Right lung (tissue), 5 donors: ENCODE measurements around the gene GFRA1. TPM values are rescaled to one million over a fixed set of nuclear protein-coding genes. Genes with fewer than 3 reads are reported as not detected.

ENCODE experiments used
- DNase-seq, 2 donors: peaks; one replicate each; pipeline ENCODE4 v3.0.0-alpha.2; 2013
- polyA plus RNA-seq, 5 donors: library from polyadenylated mRNA; unstranded; fragments of 120-200 nt; gene quantifications; one replicate each; pipeline versions ENCODE4 v1.2.1 to v1.2.3, GENCODE V29; 2013; ENCODE audit warnings: inconsistent platforms in 1 of 5, low replicate concordance in 1 of 5; ENCODE audit not compliant: insufficient read length in 5 of 5, insufficient read depth in 1 of 5

Gene GFRA1
- polyA plus RNA-seq, 5 donors, result 2.2 to 5.3 (median 3.5) TPM

DNA sequence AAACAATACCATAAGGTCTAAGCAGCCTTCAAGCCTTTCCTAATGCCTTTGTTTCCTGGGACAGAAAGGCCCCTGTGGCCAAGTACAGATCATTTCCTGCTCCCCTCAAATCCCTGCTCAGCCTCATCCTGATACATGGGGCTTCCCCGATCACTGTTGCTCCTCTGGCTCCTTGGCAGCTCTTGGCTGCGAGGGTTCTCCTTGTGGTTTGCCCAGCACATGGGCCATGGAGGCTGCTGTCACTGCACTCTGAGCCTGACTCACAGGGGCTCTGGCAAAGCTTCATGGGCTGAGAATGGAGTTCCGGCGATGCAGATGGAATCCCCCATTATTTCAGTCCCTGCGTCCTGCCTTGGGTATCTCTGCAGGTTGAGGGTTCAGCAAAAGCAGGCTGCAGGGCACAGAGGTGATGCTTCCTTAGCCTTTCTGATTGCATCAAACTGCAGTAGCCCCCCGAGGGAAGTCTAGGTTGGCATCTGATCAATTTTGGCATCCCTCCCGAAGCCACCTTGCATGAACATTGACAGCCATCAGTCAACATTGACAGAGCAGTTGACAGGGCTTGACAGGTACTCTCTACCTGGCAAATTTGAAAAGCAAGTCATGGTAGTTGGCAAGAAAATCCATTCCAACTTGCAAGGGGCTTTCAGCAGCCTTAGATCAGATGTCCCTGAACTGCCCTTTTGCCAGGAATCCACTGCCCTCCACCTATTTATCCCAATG lies 168.6 kb downstream of the GFRA1 start:
- no peak for DNase-seq

DNA sequence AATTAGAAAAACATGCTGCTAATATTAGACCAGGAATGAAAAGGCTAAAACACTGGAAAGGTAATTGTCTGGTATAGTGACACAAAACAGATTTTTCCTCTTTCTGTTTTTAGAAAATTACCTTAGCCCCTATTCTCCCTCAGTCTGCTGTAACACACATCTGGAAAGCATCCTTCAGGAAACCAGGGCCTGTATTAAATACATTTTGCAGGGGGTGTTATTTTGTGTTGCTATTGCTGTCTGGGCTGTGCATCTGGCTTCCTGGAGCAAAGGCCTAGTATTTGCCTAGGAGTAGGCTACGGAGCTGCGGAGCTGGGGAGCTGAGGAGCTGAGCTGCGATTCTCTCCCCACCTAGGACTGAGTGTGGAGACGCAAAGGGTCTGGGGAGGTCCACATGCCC lies 169.3 kb downstream of the GFRA1 start:
- no peak for DNase-seq

DNA sequence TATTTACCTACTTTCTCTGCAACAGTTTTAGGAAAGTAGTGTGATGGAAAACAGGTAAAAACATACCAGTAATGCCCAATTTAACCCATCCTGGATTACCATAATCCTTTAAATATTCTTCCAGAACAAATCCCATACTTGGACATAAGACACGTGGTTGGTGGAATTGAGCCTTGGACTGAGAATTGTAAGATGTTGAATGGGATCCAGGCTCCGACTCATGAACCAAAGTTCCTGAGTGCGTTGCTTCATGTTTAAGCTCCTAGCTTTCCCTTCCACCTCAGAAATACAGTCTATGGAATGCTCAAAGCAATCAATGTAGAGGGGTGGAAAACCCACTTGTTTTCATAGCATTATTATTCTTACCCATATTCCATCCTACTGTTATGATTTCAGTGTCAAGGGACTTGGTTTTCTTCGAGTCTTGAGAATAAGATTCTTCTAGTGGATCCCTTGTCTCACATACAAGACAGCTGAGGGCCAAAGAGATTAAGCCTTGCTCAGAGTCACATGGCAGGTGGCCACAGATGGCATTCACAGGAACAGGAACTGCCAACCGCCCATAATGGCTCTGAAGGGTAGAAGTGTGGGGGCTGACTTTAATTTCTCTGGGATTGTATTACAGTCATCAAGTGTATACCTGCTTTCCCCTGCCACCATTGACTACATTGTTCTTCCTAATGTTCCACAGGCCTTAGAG lies 171.2 kb downstream of the GFRA1 start:
- no peak for DNase-seq

DNA sequence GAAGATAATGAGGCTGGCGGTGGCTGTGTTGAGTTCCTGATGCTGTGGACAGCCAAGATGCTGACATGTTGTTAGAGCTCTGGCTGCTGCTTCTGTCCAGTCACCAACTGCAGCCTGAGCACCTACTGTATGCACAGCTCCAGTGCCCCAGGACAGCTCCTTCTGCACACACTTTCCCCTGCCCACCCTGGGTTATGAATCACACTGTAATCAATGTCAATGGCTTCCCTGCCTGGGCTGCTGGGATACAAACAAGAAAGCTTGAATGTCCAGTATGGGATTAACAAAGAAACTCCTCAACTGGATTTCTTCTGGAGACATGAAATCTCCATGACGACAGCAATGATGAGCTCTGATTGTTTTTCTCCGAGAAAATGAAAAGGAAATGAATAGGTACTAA lies 172.0 kb downstream of the GFRA1 start:
- no peak for DNase-seq

DNA sequence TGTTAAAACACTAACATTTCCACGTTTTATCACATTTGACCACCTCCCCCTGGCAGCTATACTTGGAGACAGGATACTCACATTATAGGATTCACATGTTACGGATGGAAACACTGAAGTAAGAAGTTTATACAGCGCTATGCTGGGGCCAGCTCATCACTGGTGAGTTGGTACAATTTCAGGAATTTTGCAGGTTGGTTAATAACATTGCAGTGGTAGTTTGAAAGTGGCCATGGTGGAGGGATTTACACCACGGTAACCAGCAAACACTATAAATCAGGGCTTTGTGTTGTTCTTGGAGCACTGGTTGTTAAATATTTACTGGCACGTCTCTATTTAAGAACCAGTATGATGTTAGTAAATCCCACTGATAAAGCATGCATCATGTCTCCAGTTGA lies 174.0 kb downstream of the GFRA1 start:
- DNase-seq, result no peak

DNA sequence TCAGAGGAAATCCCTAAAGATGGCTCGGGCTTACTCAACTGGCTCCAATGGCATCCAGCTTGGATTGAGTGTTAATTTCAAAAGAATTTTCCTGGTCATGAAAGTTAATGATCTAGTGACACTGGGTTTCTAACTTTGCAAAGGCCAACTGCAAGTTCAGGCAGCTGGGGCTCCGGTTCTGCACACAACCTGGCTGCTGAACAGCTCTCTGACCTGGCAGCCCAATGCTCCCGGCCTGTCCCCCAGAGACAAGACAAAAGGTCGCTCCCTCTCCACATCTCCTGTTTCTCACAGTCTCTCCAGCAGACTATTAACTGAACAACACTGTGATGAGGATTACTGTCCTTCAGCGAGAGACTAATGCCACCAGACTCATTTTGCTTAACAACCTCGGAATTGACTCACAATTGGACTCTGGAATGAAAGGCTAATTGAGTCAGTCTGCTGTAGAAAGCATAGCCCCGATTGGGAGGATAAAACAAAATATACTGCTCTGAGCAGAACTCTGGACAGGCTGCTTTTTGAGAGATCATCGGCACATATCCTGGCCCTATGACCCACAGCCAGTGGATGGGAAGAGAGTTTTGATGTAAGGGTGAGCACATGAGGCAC lies 174.5 kb downstream of the GFRA1 start:
- DNase-seq, result no peak

DNA sequence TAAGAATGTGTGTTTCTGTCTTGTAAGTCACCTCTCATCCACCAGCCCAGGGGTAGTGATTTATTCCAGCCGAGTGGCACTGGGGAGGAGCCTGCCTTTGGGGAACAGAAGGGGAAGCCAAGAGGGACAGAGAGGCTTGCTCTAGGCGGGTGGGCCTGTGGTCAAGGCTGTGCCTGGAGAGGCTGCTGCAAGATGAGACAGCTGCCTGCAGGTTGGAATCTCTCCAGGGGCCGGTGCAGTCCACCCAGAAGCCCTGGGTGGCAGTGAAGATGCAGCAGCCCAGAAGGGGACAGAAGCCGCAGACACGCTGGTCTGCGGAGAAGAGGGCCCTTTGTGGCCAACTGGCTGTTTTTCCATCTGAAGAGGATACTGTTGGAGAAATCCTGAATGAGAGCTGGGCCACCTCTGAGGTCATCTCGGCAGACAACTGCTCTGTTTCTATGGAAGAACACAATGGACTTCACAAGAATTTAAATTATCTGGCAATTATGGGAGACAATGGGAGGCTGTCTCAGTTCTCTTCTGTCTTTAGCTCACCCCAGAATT lies 175.7 kb downstream of the GFRA1 start:
- DNase-seq, result no peak

DNA sequence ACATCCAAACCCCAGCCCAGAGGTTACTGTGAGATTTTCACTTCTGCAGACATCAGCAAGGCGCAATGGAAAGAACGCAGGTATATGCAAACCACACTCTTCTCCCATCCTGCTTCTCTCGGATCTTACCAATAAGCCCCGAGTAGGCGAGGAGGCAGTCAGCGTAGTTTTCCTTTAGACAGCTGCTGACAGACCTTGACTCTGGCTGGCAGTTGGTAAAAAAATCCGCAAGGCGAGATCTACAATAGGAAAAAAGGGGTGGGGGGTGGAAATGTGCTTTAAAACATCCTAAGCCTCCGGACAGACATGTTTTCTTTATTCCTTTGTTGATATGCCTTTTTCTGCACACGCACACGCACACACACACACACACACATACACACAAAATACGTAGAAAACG lies 176.5 kb downstream of the GFRA1 start:
- no peak for DNase-seq

DNA sequence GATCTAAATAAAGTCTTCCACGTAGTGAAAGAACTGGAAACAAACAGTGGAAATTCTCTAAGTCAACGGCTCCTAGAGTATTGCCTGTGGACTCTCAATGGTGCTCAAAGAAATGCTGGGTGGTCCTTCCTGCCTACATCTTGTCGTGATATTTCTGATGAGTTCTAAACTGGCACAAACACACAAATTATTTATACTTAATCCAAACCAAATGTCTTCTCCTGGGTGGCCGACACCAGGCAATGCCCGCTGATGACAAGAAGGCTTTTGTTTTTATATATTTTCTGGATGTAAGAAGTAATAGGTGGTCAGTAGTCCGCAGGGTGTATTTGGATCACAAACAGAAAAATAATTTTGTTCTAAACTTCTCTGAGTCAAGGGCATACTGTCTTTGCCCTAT lies 178.7 kb downstream of the GFRA1 start:
- no peak for DNase-seq

DNA sequence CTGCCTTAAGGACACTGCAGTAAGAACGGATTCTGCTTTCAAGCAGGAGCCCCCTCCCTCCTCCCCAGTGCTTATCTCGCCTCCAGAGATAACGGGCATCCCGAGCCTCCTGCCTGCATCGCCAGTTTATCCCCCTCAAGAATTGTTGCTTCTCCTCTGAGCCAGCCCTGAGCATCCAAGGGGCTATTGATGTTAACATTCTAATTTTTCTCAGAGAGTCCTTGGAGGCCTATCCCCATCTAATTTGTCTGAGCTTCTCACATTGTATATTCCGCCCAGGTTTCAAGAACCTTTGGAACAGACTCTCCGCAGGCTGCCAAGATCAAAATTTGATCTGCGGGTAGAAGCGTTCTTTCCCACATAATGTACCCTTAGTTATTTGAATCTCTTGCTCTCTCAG lies 180.0 kb downstream of the GFRA1 start:
- DNase-seq, result no peak

DNA sequence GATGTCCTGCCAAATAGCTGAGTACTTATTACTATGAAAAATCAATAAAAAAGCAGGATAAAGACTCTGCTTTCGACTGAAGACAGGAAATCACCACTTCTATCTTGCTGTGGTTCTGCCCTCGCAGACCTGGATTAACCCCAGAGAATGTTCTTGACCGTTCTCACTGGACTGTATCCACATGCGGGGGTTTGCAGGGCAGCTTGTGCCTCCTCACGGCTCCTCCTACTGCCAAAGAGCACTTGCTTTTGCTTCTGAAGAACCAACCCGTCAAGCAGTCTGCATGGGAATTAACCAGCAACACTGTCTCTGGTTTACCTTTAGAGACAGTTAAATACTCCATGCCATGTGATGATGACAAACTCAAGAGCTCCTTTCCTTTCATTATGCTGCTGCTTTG lies 184.0 kb downstream of the GFRA1 start:
- no peak for DNase-seq

DNA sequence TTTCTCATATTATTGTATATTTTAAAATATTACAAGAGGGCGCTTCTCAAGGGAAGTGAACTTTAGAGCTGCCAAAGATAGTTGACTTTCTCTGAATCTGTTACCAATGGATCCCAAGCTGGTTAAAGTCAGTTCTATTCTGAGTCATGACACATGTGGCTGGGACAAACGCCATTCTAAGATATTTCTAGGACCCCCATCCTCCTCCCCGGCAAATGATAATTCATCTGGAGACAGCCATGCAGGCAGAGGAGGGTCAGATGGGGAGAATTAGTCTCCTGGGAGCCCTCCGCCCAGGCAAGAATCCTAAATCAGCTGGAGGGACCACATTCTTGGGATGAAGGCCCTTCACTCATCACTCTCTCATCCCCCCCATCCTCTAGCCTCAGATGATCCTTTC lies 187.7 kb downstream of the GFRA1 start:
- no peak for DNase-seq

DNA sequence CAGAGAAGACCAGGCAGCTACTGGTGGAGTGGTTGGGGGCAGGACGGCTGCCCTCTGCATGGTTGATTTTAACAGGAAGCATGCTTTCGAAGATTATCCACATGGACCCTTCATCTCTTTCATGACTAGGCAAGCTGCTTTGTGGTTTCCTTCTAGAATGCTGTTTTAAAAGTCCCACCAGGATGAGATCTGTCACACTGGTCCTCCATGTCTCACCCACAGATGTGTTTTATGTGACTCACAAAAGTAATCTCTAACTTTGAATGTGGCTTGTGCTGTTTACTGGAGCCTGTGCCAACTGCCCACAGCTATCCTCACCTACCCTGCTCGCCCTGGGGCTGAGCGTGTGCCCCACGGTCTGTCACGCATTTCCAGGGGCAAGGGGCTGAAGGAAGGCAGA lies 188.8 kb downstream of the GFRA1 start:
- no peak for DNase-seq

DNA sequence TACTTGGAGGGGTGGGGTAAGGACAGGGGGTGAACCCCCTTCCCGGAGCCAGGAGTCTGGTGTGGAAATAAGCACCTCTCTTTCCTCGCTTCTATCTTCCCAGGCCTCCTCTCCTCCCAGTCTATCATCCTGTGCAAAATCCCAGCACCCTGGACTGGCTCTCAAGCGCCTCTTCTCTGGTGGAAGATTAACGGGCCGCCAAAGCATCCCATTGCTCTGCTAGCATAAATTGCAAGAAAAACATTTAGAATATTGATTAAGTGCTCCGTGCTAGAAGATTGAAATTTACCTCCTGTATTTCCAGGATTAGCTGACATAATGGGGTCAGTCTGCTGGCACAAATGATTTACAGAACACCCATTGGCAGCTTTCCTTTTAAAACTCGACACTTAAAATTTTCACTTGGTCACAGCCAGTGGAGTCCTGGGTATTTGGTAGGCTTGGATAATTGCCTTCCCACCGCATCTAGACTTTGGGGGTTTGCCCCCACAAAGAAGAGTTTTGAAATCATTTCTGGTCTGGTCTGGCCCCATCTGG lies 189.7 kb downstream of the GFRA1 start:
- DNase-seq, result no peak

DNA sequence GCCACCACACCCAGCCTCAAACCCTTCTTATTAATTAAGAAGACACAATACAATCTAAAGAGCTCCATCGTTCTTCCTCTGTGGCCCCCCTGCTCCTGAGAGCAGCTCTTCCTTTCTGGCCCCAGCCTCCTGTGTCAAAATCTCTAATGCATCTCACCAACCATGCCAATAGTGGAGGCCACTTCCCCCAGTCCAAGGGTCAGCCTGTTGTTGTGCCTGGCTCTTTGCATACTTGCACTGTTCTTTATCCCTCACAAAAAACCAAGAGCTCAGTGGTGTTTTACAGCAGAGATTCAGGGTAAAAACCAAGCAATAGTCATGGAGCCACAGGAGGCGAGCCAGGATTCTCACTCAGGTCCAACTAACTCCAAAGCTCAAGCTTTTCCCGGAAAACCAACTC lies 190.2 kb downstream of the GFRA1 start:
- DNase-seq, result no peak

DNA sequence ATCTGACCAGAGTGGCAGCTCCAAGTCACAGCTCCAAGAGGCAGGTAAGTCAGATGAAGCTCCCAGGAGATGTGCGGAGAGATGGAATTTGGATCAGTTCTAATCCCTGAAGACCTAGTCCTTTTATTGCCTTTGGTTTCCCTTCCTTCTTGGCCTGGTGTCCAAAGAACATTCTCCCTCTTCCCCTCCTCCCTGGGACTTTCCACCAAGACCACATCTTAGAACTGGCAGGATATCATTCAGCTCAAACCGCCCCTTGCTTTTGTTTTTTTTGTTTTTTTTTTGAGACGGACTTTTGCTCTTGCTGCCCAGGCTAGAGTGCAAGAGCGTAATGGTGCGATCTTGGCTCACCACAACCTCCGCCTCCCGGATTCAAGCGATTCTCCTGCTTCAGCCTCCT lies 190.8 kb downstream of the GFRA1 start:
- DNase-seq, result no peak

DNA sequence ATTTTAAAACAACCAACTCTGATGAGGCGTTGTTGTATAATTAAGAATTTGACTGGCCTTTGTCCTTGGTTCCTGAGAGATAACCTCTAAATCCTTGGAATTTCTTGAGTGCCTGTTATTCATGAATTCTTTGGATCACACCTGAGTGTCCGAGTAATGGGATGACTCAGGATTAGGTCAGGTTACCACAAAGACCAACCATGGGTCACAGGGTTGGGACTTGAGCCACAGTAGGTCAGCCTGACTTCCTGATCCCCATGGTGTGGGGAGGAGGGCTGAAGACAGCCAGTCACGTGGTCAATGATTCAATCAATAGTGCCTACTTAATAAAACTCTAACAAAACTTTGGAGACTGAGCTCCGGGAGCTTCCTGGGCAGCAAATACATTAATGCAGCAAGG lies 192.5 kb downstream of the GFRA1 start:
- DNase-seq, result no peak

DNA sequence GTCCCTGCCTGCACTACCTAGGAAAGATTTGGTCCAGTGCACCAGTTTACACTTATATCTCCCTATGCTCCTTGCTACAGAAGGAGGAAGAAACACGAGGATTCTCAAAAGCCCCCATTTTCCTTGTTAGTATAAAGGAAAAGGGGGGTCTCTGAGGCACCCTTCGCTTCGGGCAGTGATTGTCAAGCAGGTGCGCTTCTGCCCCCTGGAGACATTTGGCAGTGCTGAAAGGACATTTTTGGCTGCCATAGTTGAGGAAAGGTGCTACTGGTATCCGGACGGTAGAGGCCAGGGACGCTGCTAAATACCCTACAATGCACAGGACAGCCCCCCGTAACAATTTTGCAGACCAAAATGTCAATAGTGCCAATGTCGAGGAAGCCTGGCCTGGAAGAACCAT lies 193.7 kb downstream of the GFRA1 start:
- no peak for DNase-seq

DNA sequence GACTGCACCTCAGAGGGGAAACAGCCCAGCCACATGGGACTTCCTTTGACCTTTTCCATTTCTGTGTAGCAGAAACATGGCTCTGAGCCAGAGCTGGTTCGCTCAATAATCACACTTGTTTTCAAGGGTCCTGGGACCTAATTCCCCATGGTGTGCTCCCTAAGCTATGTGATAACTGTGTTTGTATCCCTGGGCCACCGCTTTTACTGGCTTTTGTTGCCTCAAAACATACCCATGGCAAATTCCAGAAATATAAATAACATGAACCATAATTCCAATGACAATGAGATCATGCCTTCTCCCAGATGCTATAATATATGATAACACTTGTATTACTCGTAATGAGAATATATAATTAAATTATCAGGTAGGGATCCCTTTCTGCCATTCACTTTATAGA lies 196.4 kb downstream of the GFRA1 start:
- DNase-seq, result no peak

DNA sequence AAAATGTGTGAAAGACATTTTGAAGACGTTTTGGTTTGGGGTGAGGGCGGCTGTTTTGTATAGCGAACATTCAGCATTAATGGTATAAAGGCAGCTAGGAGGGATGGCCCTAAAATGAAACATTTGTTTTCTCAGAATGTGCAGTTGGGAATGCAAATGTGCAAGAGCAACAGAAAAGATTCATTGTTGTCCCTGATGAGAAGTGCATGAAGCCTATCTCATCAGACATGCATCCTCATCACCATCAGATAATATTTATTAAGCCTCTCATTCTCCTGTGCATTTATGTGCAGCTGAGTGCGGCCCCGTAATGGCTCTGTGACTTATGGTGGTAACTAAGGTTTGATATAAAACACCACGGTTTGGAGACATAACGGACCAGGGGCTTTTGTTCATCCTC lies 199.5 kb downstream of the GFRA1 start:
- no peak for DNase-seq

DNA sequence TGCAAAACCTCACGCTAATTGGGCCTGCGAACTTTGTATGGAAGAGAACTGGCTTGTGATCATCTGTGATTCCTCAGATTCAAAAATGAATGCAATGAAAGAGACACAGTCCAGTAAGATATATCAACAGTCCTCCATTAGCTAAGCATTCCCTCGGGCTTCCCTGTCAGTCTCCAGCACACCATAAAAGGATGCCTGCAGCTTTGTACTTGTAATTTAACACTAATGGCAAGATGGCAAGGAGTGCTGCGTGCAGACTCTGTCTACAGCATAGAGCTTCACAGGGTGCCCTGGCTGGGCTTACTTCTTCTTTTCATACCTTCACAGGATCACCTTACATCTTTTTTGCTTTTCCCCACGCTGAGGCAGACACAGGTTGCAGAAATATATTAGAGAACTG lies 200.0 kb downstream of the GFRA1 start:
- DNase-seq, result no peak

DNA sequence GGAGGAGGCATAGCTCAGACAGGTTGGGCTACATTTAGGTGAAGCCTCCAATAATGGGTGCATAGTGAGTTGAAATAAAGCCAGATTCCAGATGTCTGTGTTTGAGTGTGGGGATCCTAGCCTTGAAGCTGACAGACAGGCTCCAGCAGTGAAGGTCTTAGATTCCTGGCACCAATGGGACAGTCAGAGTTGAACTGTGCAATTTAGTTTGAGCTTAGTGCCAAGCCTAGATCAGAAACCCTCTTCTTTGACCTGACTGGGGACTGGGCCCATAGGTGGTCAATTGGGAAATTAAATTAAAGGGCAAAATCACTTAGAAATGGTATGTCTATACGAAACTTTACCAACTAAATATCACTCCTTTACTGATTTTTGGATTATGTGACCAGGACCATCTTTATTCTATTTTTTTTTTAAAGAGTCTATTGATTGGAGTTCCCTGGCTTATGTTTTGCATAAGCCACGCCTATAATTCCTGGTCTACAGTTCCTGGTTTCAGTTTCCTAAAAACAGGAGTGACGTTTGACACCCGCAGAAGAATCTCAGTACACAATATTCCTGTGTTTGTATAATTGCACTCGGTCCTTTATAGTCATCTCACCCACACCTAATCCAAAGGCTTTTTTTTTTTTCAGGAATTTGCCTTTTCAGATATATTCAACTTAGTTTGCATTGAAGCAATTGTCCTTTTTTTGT lies 201.4 kb downstream of the GFRA1 start:
- DNase-seq, result no peak
